HEK293T (cell line): ENCODE measurements around the gene CTBP1.

Source experiments
- ARNT ChIP-seq: fragments of 450-650 bp; IDR thresholded peaks from 2 replicates; pipeline ENCODE4 v1.6.1; 2017; ENCODE audit warnings: mild to moderate bottlenecking
- FOXM1 ChIP-seq: fragments of 450-650 bp; IDR thresholded peaks from 2 replicates; pipeline ENCODE4 v1.6.1; 2017; ENCODE audit warnings: mild to moderate bottlenecking, borderline replicate concordance
- SP1 ChIP-seq: fragments of 450-650 bp; IDR thresholded peaks from 2 replicates; pipeline ENCODE4 v1.6.1; 2017
- SUZ12 ChIP-seq: fragments of 450-650 bp; IDR thresholded peaks from 2 replicates; pipeline ENCODE4 v1.6.1; 2016; ENCODE audit warnings: mild to moderate bottlenecking
- ZNF384 ChIP-seq: fragments of 450-650 bp; IDR thresholded peaks from 2 replicates; pipeline ENCODE4 v1.6.1; 2016

GRCh38 chr4:1226144-1226481 is 22.8 kb downstream of the CTBP1 start:
- TF ChIP-seq ARNT (no peak), FOXM1 (no peak), SUZ12 (no peak), SP1 (no peak), ZNF384 (no peak)
